Lower leg skin (tissue), 4 donors: Measurements from ENCODE around the gene RHO. TPM values are rescaled to one million over a fixed set of nuclear protein-coding genes. Genes with fewer than 3 reads are reported as not detected.

Experiments
- DNase-seq, 2 donors: peaks; one replicate each; pipeline ENCODE4 v3.0.0-alpha.2; 2019; ENCODE audit warnings: low spot score in 2 of 2
- H3K4me3 ChIP-seq: fragments of 200-600 bp; sonication (generic); 2 replicates; pipeline ENCODE4 v1.5.1; 2017; ENCODE audit warnings: mild to moderate bottlenecking, low read depth; ENCODE audit not compliant: poor library complexity, severe bottlenecking
- POLR2A ChIP-seq, 2 donors: fragments of 450-650 bp; IDR thresholded peaks; one replicate each; pipeline ENCODE4 v1.6.1; 2016 to 2017; ENCODE audit warnings: antibody characterized with exemption in 2 of 2, mild to moderate bottlenecking in 1 of 2, moderate library complexity in 1 of 2
- WGBS, 2 donors: methylation state at CpG; one replicate each; pipeline ENCODE4 v1.1.5; 2018; 5-methylcytosine and 5-hydroxymethylcytosine counted together
- intact Hi-C: fragments of 100-400 bp; cut with DNase I; formaldehyde crosslinking; loops from one replicate; pipeline ENCODE4 v1.15.0; 2023; ENCODE audit warnings: low total_unique reads
- total RNA-seq, 4 donors: library from RNA; depleted of rRNA; stranded (reverse); fragments of >200 nt; gene quantifications; one replicate each; pipeline ENCODE4 v1.1.0, GENCODE V29; 2016
- TF ChIP-seq, protein P1 (sequence below), 3 donors: fragments of 450-650 bp; IDR thresholded peaks; one replicate each; pipeline ENCODE4 v1.5.1; 2016; ENCODE audit warnings: antibody characterized with exemption in 3 of 3, mild to moderate bottlenecking in 3 of 3, moderate library complexity in 2 of 3

The RHO gene
- total RNA-seq, 4 donors from 2014 or later, result not detected

DNA sequence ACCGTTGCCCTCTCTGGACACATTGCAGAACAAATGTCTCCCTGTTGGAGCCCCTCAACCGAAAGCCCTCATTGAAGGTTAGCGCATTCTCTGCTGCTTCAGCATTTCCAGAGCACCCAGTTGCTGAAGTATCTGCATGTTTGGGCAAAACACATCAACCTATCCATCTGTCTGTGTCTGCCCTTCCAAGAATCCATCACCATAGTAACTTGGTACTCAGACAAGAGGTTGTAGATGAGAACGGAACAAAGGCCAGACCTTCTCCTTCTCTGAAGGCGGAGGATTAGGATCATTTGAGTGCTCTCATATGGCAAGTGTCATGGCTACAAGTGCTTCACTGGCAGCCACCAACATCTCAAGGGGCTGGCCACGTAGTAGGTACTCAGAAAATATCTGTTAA is 23.1 kb upstream of the RHO start:
- 61 to 76% methylated on average over 6 of the region's 6 CpGs for WGBS, 2 donors
- intact Hi-C loops, result no loop called here

DNA sequence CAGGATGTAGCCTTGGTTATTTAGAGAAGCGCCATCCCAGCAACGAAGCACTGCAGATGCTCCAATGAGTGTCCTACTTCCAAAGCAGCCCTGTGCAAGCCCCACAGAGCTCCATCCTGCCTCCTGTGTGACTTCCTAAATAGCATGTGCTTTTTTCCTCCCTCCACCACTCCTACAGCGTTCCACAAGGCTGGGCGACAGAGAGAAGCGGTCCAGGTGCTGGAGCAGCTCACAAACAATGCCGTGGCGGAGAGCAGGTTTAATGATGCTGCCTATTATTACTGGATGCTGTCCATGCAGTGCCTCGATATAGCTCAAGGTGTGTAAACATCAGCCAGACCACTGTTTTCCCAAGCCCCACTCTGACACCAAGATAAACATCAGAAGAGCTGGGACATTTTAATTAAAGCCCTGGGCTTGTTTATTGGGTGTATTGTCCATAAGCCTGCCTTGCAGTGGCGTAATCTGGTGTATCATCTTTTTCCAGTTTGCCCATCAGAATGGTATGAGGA is 22.2 kb upstream of the RHO start:
- WGBS, 2 donors, result 84 to 88% methylated on average over 9 of the region's 9 CpGs

More for the DNA sequence above, 23.1 kb upstream of the RHO start:
- DNase-seq, result no peak
- TF ChIP-seq POLR2A (IDR thresholded peaks at IDR 0.05), result no peak
- TF ChIP-seq, protein P1, sequence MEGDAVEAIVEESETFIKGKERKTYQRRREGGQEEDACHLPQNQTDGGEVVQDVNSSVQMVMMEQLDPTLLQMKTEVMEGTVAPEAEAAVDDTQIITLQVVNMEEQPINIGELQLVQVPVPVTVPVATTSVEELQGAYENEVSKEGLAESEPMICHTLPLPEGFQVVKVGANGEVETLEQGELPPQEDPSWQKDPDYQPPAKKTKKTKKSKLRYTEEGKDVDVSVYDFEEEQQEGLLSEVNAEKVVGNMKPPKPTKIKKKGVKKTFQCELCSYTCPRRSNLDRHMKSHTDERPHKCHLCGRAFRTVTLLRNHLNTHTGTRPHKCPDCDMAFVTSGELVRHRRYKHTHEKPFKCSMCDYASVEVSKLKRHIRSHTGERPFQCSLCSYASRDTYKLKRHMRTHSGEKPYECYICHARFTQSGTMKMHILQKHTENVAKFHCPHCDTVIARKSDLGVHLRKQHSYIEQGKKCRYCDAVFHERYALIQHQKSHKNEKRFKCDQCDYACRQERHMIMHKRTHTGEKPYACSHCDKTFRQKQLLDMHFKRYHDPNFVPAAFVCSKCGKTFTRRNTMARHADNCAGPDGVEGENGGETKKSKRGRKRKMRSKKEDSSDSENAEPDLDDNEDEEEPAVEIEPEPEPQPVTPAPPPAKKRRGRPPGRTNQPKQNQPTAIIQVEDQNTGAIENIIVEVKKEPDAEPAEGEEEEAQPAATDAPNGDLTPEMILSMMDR (IDR thresholded peaks at IDR 0.05), result no peak
- H3K4me3 ChIP-seq, result no peak overlapping the region

GRCh38 chr3:129507181-129507831 is 21.1 kb upstream of the RHO start:
- intact Hi-C loops, result no loop called here
- TF ChIP-seq POLR2A (IDR thresholded peaks at IDR 0.05), result no peak
- TF ChIP-seq, protein P1 (IDR thresholded peaks at IDR 0.05), result no peak
- DNase-seq, result no peak
- H3K4me3 ChIP-seq, result no peak overlapping the region
- 68 to 70% methylated on average over 9 of the region's 9 CpGs for WGBS, 2 donors

More for the DNA sequence above, 22.2 kb upstream of the RHO start:
- intact Hi-C loops, result no loop called here
- TF ChIP-seq, protein P1 (IDR thresholded peaks at IDR 0.05), result no peak
- TF ChIP-seq POLR2A (IDR thresholded peaks at IDR 0.05), result no peak
- DNase-seq, result no peak
- no peak overlapping the region for H3K4me3 ChIP-seq

DNA sequence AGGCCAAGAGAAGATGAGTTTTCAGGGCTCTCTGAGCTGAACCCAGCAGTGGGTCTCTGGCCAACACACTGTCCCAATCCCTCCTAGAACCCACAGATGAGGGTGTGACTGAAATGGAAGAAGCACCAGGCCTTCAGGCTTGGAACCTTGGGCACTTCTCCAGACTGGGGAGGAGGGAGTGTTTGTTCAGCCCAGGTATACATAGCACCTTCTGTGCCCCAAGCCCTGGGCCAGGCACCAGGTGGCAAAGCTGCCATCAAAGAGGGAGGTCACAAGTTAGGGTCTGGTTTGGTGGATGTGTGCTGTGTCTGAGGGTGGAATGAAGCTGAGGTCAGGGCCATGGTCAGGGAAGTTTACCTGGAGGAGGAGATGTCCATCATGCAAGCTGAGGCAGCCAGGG is 15.8 kb upstream of the RHO start:
- no peak for TF ChIP-seq POLR2A (IDR thresholded peaks at IDR 0.05)
- TF ChIP-seq, protein P1 (IDR thresholded peaks at IDR 0.05), result no peak
- no peak overlapping the region for H3K4me3 ChIP-seq
- DNase-seq, result no peak
- intact Hi-C loops, result no loop called here

GRCh38 chr3:129513705-129514104 is 14.7 kb upstream of the RHO start:
- WGBS, 2 donors, result 89 to 93% methylated on average over 8 of the region's 8 CpGs
- intact Hi-C loops, result no loop called here
- no peak overlapping the region for H3K4me3 ChIP-seq
- TF ChIP-seq, protein P1 (IDR thresholded peaks at IDR 0.05), result no peak
- no peak for TF ChIP-seq POLR2A (IDR thresholded peaks at IDR 0.05)
- no peak for DNase-seq

- no peak overlapping the region for H3K4me3 ChIP-seq
- whole genome bisulfite sequencing, 2 donors, result 85 to 93% methylated on average over 10 of the region's 10 CpGs
- intact Hi-C loops, result no loop called here
- DNase-seq, result no peak
- TF ChIP-seq, protein P1 (IDR thresholded peaks at IDR 0.05), result no peak
- no peak for TF ChIP-seq POLR2A (IDR thresholded peaks at IDR 0.05)
Observed at GRCh38 chr3:129514110-129514509, 14.3 kb upstream of the RHO start.
